LoVo (cell line): ENCODE results near the gene HOXC12.

ENCODE experiments used
- DNase-seq: peaks from one replicate; pipeline ENCODE4 v3.0.0-alpha.2; 2016; ENCODE audit warnings: low spot score

Gene HOXC12

GRCh38 chr12:53954694-53955035, at the start of gene HOXC12:
TSS of gene HOXC12 (plus strand) at chr12:53954903. CDS start at chr12:53954930, 27 bp downstream.
- DNase-seq = no peak

- DNase-seq = no peak
Observed at GRCh38 chr12:53907103-53907502, 47.6 kb upstream of the HOXC12 start.

- no peak for DNase-seq
Observed at GRCh38 chr12:53916788-53917655, 37.7 kb upstream of the HOXC12 start.

- DNase-seq = no peak
Observed at GRCh38 chr12:53924521-53925405, 29.9 kb upstream of the HOXC12 start.

GRCh38 chr12:53927220-53928029, 27.3 kb upstream of the HOXC12 start:
- DNase-seq = no peak

- DNase-seq = no peak
Observed at GRCh38 chr12:53928054-53928835, 26.5 kb upstream of the HOXC12 start.

- DNase-seq = no peak
Observed at GRCh38 chr12:53929527-53929926, 25.2 kb upstream of the HOXC12 start.

- DNase-seq = no peak
Observed at GRCh38 chr12:53930591-53931255, 24.0 kb upstream of the HOXC12 start.

GRCh38 chr12:53931844-53932581, 22.7 kb upstream of the HOXC12 start:
- no peak for DNase-seq

- no peak for DNase-seq
Observed at GRCh38 chr12:53932915-53933314, 21.8 kb upstream of the HOXC12 start.

- DNase-seq = no peak
Observed at GRCh38 chr12:53935383-53936341, 19.0 kb upstream of the HOXC12 start.

GRCh38 chr12:53937099-53937498, 17.6 kb upstream of the HOXC12 start:
- DNase-seq = no peak

GRCh38 chr12:53937596-53938325, 16.9 kb upstream of the HOXC12 start:
- no peak for DNase-seq

- DNase-seq = peak; percentile 32
Observed at GRCh38 chr12:53938326-53939140, 16.2 kb upstream of the HOXC12 start, which contains the start of gene HOXC13. TSS of gene HOXC13 (plus strand) at chr12:53938831. CDS start at chr12:53938907, 76 bp downstream.

- DNase-seq = no peak
Observed at GRCh38 chr12:53939141-53940108, 15.3 kb upstream of the HOXC12 start.

- no peak for DNase-seq
Observed at GRCh38 chr12:53940443-53941014, 14.2 kb upstream of the HOXC12 start.
